ENCODE results near the gene GSK3A.

GRCh38 chr19:42217520-42218437 is 24.6 kb downstream of the GSK3A start, which contains the start of gene DEDD2:
- TF ChIP-seq GATA2 (IDR thresholded peaks at IDR 0.05; ENCODE audit: low read depth, low read length) (no peak), GATA3 (IDR thresholded peaks at IDR 0.05; ENCODE audit: low read depth, low read length) (no peak)

Measured in SH-SY5Y (cell line).